IPS-20b (cell line): Measurements from ENCODE around the gene HOXC13.

Experiments
- H3K27ac ChIP-seq: one replicate; pipeline ENCODE4 v1.5.1; 2013; ENCODE audit warnings: low read length
- H3K27me3 ChIP-seq: 2 replicates; pipeline ENCODE4 v1.6.1; 2013; ENCODE audit warnings: mild to moderate bottlenecking, low read length, inconsistent platforms; ENCODE audit not compliant: insufficient read depth
- H3K36me3 ChIP-seq: 2 replicates; pipeline ENCODE4 v1.6.1; 2013; ENCODE audit warnings: low read depth, mild to moderate bottlenecking, inconsistent platforms, low read length, moderate library complexity; ENCODE audit not compliant: insufficient read depth
- H3K4me1 ChIP-seq: 2 replicates; pipeline ENCODE4 v1.6.1; 2013; ENCODE audit warnings: mild to moderate bottlenecking, control low read depth, inconsistent platforms, low read length, moderate library complexity; ENCODE audit not compliant: insufficient read depth
- H3K4me3 ChIP-seq: 2 replicates; pipeline ENCODE4 v1.5.1; 2013; ENCODE audit warnings: mild to moderate bottlenecking, low read length, inconsistent platforms
- H3K9ac ChIP-seq: 2 replicates; pipeline ENCODE4 v1.6.1; 2013; ENCODE audit warnings: low read depth, mild to moderate bottlenecking, inconsistent platforms, low read length, moderate library complexity
- H3K9me3 ChIP-seq: 2 replicates; pipeline ENCODE4 v1.6.1; 2013; ENCODE audit warnings: mild to moderate bottlenecking, low read depth, low read length, inconsistent platforms; ENCODE audit not compliant: insufficient read depth

Gene HOXC13, protein sequence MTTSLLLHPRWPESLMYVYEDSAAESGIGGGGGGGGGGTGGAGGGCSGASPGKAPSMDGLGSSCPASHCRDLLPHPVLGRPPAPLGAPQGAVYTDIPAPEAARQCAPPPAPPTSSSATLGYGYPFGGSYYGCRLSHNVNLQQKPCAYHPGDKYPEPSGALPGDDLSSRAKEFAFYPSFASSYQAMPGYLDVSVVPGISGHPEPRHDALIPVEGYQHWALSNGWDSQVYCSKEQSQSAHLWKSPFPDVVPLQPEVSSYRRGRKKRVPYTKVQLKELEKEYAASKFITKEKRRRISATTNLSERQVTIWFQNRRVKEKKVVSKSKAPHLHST

GRCh38 chr12:53938326-53939140, at the start of gene HOXC13:
TSS of gene HOXC13 (plus strand) at chr12:53938831. CDS start at chr12:53938907, 76 bp downstream.
- no peaks in the 10 kb centered on the region for H3K4me1 ChIP-seq
- H3K27ac ChIP-seq = no peak within 1 kb of the TSS
- no peaks in the 10 kb centered on the region for H3K36me3 ChIP-seq
- no peak within 1 kb of the TSS for H3K9ac ChIP-seq
- peak within 1 kb of the TSS; percentile 10; the same call in 1 of the 2 replicates for H3K4me3 ChIP-seq
- peaks cover 100% of the 10 kb centered on the region for H3K27me3 ChIP-seq
- H3K9me3 ChIP-seq = peaks cover 4% of the 10 kb centered on the region; the same call in 1 of the 2 replicates

DNA sequence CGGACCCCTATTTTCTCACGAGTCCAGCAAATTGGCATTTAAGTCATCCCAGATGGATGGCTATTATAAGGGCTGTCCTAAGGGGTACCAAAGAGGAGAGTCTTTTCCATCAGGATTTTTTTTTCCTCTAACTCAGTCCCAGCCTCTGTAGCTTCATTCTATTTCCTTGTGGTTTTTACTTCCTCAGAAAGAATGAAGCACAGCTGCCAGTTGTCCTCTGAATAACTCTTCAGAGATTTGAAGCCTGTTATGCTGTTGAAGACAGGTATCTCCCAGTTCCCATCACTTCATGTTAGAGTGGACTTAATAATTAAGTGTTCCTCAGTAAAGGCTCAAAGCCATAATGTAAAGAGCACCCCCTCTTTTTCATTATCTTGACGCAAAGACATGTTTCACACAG, 48.5 kb upstream of the HOXC13 start:
- Histone ChIP-seq H3K27ac (no peak overlapping the region), H3K4me3 (no peak overlapping the region), H3K27me3 (peaks cover 63% of the 10 kb centered on the region; the same call in 1 of the 2 replicates), H3K4me1 (no peaks in the 10 kb centered on the region), H3K9me3 (no peaks in the 10 kb centered on the region), H3K9ac (no peak overlapping the region), H3K36me3 (no peaks in the 10 kb centered on the region)

- no peaks in the 10 kb centered on the region for H3K9me3 ChIP-seq
- H3K36me3 ChIP-seq = no peaks in the 10 kb centered on the region
- peaks cover 75% of the 10 kb centered on the region for H3K27me3 ChIP-seq
- no peak overlapping the region for H3K27ac ChIP-seq
- no peaks in the 10 kb centered on the region for H3K4me1 ChIP-seq
- no peak overlapping the region for H3K4me3 ChIP-seq
- no peak overlapping the region for H3K9ac ChIP-seq
These were observed 45.8 kb upstream of the HOXC13 start for GRCh38 chr12:53892762-53893395.

DNA sequence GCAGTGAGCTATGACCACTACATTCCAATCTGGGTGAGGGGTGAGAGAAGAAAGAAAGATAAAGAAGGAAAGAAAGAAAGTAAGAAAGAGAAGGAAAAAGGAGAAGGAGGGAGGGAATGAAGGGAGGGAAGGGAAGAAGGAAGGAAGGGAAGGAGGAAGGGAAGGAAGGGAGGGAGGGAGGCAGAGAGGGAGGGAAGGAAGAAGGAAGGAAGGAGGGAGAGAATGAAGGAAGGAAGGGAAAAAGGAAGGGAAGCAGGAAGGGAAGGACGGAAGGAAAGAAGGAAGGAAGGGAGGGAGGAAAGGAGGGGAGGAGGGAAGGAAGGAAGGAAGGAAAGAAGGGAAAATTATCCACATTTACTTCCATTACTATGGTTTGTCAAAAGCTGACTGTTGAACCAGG, 39.4 kb upstream of the HOXC13 start:
- H3K4me1 ChIP-seq = no peaks in the 10 kb centered on the region
- H3K9ac ChIP-seq = no peak overlapping the region
- no peak overlapping the region for H3K27ac ChIP-seq
- H3K4me3 ChIP-seq = no peak overlapping the region
- peaks cover 76% of the 10 kb centered on the region for H3K27me3 ChIP-seq
- no peaks in the 10 kb centered on the region for H3K36me3 ChIP-seq
- no peaks in the 10 kb centered on the region for H3K9me3 ChIP-seq

GRCh38 chr12:53907103-53907502, 31.5 kb upstream of the HOXC13 start:
- Histone ChIP-seq H3K9me3 (no peaks in the 10 kb centered on the region), H3K4me3 (no peak overlapping the region), H3K27ac (no peak overlapping the region), H3K9ac (no peak overlapping the region), H3K36me3 (no peaks in the 10 kb centered on the region), H3K27me3 (peaks cover 71% of the 10 kb centered on the region), H3K4me1 (no peaks in the 10 kb centered on the region)

DNA sequence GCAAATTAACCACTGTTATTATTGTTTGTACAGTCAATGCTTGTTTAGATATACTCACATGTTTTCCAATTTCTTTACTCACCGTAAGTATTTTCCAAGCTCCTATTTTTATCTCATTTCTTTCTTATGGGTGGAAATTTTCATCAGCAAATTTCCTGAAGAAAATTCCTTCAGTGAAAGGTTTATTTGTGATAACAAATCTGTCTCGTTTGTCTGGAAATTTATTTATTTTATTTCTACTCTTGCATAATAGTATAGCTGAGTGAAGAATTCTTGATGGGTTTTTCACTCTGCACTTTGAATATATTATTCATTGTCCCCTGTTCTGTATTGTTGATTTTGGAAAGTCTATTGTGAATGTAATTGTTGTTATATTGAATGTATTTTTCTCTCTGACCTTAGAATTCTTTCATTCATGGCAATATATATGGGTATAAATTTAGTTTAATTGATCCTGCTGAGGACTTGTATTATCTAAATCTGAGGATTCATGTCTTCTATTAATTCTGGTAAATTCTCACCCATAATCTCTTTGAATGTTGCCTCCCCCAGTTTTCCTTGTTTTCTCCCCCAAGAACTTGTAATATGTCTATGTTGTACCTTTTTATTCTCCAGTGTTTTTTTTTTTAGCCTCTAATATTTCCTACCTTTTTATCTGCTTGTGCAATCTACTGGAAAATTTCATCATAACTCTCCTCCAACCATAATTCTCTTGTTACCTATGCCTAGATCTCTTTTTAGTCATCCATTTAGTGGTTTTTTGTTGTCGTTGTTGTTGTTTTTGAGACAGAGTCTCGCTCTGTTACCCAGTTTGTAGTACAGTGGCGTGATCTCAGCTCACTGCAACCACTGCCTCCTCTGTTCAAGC, 21.6 kb upstream of the HOXC13 start:
- Histone ChIP-seq H3K9me3 (no peaks in the 10 kb centered on the region), H3K27me3 (peaks cover 83% of the 10 kb centered on the region)

DNA sequence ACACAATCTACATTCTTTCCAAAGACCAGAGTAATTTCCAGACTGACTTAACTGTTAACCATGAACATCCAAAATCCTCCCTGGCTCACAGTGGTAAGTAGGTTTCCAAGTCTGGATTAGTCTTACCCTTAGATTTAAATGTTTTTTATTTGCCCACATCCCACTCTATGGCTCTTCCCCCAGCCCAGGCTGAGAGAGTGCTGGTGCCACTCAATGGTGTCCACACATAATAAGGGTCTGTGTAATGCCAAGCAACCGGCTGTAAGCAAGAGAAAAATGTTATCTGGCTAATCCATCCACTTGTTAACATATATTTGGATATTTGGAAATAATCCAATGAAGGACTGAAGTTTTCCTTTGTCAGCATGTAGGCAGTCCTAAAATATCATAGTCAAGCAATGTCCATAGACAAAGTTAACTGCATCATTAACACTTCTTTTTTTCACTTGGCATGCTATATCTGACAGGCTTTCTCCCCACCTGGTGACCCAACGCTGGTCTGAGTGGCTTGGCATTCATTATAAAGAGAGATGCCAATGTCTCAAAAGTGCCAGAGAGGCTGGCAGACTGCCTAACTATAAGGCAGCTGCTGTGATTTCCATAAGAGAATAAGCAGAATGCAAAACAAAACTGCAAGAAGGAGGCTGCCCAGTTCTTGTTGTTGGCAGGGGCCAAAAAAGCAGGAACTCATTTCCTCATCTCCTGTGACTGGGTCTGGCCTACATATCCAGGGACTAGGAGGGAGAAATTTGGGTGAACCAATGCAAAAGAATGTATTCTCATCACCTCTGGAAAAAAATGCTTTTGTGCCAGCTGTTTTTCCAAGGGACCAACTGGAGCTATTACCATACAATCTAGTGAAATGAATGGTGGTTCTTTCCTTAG, 13.9 kb upstream of the HOXC13 start:
- Histone ChIP-seq H3K4me1 (no peaks in the 10 kb centered on the region), H3K27ac (no peak overlapping the region), H3K36me3 (no peaks in the 10 kb centered on the region), H3K4me3 (no peak overlapping the region), H3K27me3 (peaks cover 100% of the 10 kb centered on the region), H3K9me3 (peaks cover 3% of the 10 kb centered on the region; the same call in 1 of the 2 replicates), H3K9ac (no peak overlapping the region)

More for the DNA sequence above, 21.6 kb upstream of the HOXC13 start:
- no peaks in the 10 kb centered on the region for H3K4me1 ChIP-seq
- no peak overlapping the region for H3K4me3 ChIP-seq
- no peak overlapping the region for H3K9ac ChIP-seq
- H3K36me3 ChIP-seq = no peaks in the 10 kb centered on the region
- H3K27ac ChIP-seq = no peak overlapping the region

DNA sequence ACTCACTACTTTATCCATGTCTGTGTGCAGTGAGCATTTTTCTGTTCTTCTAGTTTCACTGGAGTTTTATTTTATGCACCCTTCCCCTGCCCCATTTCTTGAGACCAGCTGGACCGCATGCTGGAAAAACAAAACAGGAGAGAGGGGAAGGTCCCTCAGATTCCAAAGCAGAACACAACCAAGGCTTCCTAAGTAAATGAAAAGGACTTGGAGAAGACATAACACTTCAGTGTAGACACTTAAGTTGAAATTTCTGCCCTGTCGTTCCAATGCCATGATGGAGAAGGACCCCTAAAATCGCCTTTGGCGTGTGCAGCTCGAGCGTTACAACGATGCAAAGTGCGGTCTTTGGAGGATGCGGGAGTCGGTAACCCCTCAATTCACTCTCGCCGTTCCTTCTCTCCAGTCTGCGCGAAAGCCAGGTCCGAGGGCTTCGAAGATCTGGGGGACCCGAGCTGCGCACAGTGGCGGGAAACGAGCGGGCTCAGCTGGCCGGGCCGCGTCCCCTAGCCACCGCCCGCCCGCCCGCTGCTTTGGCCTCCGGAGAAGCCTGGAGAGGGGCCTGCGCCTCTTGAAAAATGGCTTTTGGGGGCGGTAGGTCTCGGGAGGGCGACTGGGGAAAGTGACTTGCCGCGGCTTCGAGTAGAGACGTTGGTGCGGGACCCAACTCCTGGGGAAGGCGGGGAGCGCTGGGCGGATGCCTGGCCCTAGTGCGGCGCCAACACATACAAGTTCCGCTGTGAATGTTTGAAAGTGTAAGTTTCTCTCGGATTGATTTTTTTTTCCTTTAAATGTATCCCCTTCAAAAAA, 11.2 kb upstream of the HOXC13 start:
- Histone ChIP-seq H3K4me1 (no peaks in the 10 kb centered on the region), H3K9ac (no peak overlapping the region), H3K4me3 (no peak overlapping the region), H3K36me3 (no peaks in the 10 kb centered on the region), H3K27me3 (peaks cover 100% of the 10 kb centered on the region), H3K9me3 (peaks cover 3% of the 10 kb centered on the region; the same call in 1 of the 2 replicates), H3K27ac (no peak overlapping the region)

- Histone ChIP-seq H3K27ac (no peak overlapping the region), H3K36me3 (no peaks in the 10 kb centered on the region), H3K9me3 (peaks cover 3% of the 10 kb centered on the region; the same call in 1 of the 2 replicates), H3K4me1 (no peaks in the 10 kb centered on the region), H3K9ac (no peak overlapping the region), H3K27me3 (peaks cover 100% of the 10 kb centered on the region), H3K4me3 (no peak overlapping the region)
These were observed 10.4 kb upstream of the HOXC13 start for GRCh38 chr12:53928054-53928835.
